Inferior parietal cortex (tissue), 1 donor: Measurements from ENCODE around the gene ATP6V0D1.
A peak's percentile ranks its signal among the peaks of the same experiment; 100 is the strongest.
"Not testable (repeated sequence)": the region's sequence is repeated elsewhere in the genome, so short reads cannot be mapped to it uniquely, and the experiment has no call there.

ENCODE experiments used
- DNase-seq: peaks from one replicate; pipeline ENCODE4 v3.0.0-alpha.2; 2016; ENCODE audit errors: extremely low spot score

The ATP6V0D1 gene

DNA sequence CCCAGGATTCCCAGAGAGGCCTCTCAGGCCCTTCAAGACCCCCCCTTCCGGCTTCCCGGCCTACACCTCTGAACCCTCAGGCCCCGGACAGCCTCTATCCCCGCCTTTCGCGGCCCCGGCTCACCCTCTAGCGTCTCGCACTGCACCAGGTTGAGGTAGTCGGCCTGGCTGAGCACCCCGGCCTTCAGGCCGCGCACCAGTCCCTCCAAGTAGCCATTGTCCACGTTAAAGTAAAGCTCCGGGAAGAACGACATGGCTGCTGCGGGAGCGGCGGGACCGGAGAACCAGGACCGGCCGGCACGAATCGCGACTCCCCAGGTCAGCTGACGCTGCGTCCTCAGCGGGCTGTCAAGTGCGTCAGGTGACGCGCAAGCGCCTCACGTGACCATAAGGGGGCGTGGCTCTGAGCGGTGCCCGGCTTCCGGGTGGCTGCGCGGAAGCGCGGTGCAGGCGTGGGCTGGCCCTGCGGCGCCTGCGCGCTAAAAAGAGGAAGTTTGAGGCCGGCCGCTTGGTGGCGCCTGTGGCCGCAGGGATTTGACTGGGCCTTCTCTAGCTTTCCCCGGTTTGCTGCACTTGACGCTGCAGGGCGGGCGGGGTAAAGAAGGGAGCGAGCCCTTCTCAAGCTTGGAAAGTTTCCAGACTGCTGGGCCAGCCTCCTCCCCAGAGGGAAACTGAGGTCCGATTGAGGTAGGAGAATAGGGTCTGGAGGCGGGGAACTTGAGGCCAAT, at the start of gene ATP6V0D1:
Gene ATP6V0D1, minus strand, starts transcription at position 325 of the 728 bp plus-strand sequence. Its CDS starts 71 bp downstream, at position 254.
- peak; percentile 99 for DNase-seq

- no peak for DNase-seq
Observed at GRCh38 chr16:67530013-67530939, 49.3 kb upstream of the ATP6V0D1 start.

DNA sequence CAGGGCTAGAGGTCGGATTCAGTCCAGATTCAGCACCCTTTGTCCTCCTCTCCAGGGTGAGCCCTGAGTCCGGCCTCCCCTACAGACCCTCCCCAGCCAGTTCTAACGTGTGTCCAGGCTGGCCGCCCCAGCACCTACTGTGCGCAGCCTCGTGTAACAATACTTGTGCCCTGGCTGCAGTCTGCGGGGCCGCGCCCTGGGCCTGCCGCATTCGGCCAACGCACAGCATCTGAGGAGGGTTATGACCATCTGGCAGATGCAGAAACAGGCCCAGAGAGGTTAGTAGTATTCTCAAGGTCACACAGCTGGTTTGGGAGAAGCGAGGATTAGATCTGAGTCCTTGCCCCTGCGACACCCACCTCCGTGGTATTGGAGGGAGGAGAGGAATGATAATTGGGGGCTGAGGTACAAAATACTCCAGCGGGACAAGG, 48.6 kb upstream of the ATP6V0D1 start:
- DNase-seq = no peak

DNA sequence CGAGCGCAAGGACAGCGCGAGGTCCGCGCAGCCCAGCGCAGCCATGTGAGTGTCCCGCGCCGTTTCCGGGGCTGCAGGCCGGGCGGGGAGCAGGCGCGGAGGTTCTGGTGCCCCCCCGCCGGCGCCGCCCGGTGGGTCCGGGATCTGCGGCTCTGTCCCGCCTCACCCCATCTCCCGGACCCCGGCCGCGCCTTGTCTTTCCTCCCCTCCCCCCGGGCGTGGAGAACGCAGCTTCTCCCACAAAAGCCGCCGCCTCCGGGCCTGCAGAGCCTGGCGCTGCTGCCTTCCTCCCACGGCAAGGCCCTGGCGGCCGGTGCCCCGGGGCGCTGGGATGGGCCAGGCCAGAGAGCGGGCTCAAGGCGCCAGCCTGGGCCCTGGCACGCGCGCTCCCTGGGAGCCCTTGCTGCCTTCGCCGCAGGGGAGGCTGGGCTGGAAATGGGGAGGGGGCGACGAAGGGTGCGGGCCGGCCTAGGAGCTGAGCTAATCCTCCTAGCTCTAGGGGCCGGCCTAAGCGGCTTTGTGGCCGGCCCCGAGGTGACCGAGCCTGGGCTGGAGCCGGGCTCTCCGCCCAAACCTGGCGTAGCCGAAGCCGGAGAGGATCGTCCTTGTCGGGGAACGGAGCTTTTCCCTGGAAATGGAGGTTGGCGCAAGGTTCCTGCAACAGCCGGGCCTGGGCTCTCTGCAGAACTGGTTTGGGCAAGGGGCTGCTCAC, 48.1 kb upstream of the ATP6V0D1 start:
- no peak for DNase-seq

- DNase-seq = no peak
Observed at GRCh38 chr16:67528222-67528869, 47.4 kb upstream of the ATP6V0D1 start, which contains the start of gene RIPOR1. RIPOR1 (plus strand) TSS chr16:67528829; CDS start chr16:67538447, 9,618 bp downstream.

GRCh38 chr16:67526149-67526791, 45.3 kb upstream of the ATP6V0D1 start:
- DNase-seq = no peak

DNA sequence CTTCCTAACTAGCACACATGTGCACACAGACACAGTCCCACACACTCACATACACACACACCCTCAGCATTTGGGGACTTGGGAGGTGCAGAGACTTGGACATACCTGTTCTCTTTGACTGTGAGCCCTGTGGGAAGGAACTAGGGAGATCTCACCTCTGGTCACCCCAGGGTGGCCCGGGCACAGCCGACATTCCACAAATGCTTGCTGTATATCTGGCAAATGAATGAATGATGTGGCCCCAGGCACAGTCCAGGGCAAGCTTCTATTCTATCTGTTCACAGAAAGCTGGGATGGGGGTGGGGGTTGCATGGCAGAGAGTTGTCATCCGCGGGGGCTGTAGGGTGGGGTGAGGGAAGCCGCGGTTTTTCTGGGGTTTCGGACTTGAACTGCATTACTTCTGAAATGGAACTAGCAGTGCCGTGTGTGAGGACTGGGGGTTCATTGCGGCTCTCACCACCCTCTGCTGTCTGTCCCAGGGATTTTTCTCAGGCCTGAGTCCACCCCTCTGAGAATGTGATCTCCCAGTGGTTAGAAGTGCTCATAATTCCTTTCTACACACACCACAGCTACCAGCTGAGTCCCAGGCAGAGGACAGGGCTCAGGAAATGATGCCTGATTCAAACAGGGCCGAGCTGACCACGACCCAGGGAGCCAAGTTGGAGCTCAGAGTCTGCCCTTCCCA, 44.4 kb upstream of the ATP6V0D1 start:
- DNase-seq = no peak

GRCh38 chr16:67521095-67521804, 40.3 kb upstream of the ATP6V0D1 start:
- peak; percentile 99 for DNase-seq

DNA sequence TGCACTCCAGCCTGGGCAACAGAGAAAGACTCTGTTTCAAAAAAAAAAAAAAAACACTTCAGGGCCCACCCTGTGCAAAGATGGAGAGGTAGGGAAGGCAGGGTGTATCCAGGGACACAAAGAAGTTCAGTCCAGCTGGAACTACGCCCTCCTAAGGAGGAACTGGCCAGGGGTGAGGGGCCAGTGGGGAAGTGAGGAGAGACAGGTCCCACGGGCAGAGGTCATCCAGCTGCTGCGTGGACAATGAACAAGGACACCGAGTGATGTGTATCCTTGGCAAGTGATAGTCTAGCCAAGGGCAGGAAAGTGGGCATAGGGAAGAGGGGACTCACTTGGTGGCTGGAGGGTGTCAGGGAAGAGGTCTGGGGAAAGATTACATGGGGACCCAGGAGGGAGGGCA, 38.3 kb upstream of the ATP6V0D1 start:
- no peak for DNase-seq

- DNase-seq = no peak
Observed at GRCh38 chr16:67518676-67519075, 37.7 kb upstream of the ATP6V0D1 start.

- no peak for DNase-seq
Observed at GRCh38 chr16:67517661-67518423, 36.9 kb upstream of the ATP6V0D1 start.

DNA sequence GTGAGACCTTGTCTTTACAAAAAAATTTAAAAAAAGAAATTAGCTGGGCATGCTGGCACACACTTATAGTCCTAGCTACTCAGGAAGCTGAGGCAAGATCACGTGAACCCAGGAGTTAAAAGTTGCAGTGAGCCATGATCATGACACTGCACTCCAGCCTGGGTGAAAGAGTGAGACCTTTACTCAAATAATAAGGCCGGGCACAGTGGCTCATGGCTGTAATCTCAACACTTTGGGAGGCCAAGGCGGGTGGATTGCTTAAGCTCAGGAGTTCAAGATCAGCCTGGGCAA, 36.1 kb upstream of the ATP6V0D1 start:
- no peak for DNase-seq

DNA sequence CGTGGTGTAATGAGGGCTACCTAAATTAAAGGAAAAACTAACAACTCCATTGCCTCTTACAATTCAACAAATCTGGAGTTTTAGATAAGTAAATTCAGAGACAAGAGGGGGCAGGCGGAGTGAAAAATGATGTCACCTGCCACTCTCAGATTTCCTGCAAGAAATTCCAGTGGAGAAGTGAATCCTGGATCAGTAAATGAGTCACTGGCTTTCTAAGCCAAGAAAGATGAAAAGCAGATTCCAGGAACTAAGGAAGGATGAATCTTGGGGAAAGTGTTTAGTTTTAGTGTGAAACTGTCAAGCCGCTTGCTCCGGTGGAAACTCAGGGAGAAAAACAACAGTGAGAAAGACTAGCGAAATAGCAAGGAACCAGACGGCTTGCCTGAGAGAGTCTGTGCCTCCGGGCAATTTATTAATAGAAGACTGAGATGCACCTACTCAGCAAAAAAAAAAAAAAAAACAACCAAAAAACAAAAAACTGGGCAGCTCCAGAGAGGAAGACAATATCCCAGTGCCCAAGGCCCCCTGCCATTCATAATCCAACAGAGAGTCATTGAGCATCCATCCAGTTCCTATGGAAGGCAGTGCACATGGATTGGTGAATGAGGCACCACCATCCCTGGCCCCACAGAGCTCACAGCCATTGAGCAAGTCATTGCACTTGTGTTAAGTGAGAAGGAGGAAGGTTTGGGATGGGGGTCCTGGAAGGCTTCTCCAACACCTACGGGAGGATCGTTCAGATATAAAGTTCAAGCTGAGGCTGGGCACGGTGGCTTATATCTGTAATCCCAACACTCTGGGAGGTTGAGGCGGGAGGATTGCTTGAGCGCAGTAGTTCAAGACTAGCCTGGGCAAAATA, 35.6 kb upstream of the ATP6V0D1 start:
- no peak for DNase-seq

DNA sequence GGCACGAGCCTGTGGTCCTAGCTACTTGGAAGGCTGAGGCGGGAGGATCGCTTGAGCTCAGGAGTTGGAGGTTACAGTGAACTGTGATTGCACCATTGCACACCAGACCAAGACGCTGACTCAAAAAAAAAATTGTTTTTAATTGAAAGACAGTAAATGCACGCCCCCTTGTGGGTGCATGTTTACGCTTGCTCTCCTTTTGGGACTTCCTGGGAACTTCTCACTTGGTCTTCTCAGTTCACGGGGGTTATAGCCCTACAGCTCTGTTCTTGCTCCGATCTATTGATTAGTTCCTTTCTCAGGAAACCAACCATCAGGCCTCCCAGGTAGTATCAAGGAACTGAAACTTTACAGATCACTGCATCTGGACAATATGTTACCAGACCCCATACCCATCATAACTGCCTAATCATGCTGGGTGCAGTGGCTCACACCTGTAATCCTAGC, 33.4 kb upstream of the ATP6V0D1 start:
- peak; percentile 77 for DNase-seq

DNA sequence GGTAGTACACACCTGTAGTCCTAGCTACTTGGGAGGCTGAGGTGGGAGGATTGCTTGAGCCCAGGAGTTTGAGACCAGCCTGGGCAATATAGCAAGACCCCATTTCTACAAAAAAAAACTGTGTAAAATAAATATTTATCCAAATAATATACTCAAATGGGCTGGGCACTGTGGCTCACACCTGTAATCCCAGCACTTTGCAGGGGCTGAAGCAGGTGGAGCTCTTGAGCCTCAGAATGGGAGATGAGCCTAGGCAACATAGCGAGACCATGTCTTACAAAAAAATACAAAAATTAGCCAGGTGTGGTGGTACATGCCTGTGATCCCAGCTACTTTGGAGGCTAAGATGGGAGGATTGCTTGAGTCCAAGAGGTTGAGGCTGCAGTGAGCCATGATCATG, 32.9 kb upstream of the ATP6V0D1 start:
- DNase-seq = not testable (repeated sequence)

- DNase-seq = no peak
Observed at GRCh38 chr16:67509016-67509415, 28.1 kb upstream of the ATP6V0D1 start.

DNA sequence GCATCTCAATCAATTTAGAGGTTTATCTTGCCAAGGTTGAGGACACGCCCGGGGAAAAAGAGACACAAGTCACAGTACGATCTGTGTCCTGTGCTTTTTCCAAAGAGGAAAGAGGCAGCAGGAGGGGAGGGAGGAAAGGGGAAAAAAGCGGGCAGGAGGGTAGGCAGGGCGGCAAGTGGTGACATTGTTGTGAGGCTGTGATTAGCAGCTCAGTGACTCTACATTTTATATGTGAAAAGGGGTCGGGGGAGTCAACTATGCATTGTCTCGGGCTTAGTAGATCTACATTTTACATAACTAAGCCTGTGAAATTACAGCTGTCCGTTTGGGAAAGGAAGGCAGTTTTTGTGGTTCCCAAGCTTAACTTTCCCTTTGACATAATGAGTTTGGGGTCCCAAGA, 25.5 kb upstream of the ATP6V0D1 start:
- DNase-seq = no peak
